DND-41 (cell line): Measurements from ENCODE around the gene RPL23.

ENCODE experiments used
- CTCF ChIP-seq: IDR thresholded peaks from 2 replicates; pipeline ENCODE4 v1.5.1; 2012; ENCODE audit warnings: borderline replicate concordance, low read length, moderate library complexity, mild to moderate bottlenecking; ENCODE audit not compliant: poor library complexity, severe bottlenecking; ENCODE audit errors: extremely low read depth
- EZH2 ChIP-seq: IDR thresholded peaks from 3 replicates; pipeline ENCODE4 v1.6.1; 2012; ENCODE audit warnings: borderline replicate concordance, low read depth, mild to moderate bottlenecking, moderate library complexity, low read length, inconsistent platforms; ENCODE audit not compliant: severe bottlenecking

- TF ChIP-seq CTCF (no peak), EZH2 (no peak)
Observed at GRCh38 chr17:38892620-38893019, 39.1 kb upstream of the RPL23 start.
